Left lung (tissue), 10 donors: ENCODE results near the gene MORF4L2. TPM values are rescaled to one million over a fixed set of nuclear protein-coding genes. Genes with fewer than 3 reads are reported as not detected.

Experiments
- ATAC-seq: fragments of 200-7000 bp; cut with Tn5 transposase; one replicate; pipeline ENCODE4 v1.9.1; 2020; ENCODE audit warnings: moderate library complexity
- DNase-seq, 4 donors: peaks; one replicate each; pipeline ENCODE4 v3.0.0-alpha.2; 2013 to 2020
- H3K27ac ChIP-seq, 2 donors: fragments of 200-600 bp; sonication (generic) in 1 of 2; one replicate each; pipeline versions ENCODE4 v1.5.0 to v1.8.0; 2020 to 2021
- H3K27me3 ChIP-seq, 2 donors: fragments of 200-600 bp; sonication (generic) in 1 of 2; one replicate each; pipeline versions ENCODE4 v1.5.0 to v1.8.0; 2020 to 2021
- H3K36me3 ChIP-seq, 2 donors: fragments of 200-600 bp; sonication (generic) in 1 of 2; one replicate each; pipeline versions ENCODE4 v1.5.0 to v1.8.0; 2020 to 2021
- H3K4me1 ChIP-seq, 2 donors: fragments of 200-600 bp; one replicate each; pipeline ENCODE4 v1.8.0; 2021
- H3K4me3 ChIP-seq, 2 donors: fragments of 200-600 bp; sonication (generic) in 1 of 2; one replicate each; pipeline versions ENCODE4 v1.5.0 to v1.8.0; 2020 to 2021; ENCODE audit warnings: mild to moderate bottlenecking in 1 of 2
- H3K9me3 ChIP-seq, 2 donors: fragments of 200-600 bp; sonication (generic) in 1 of 2; one replicate each; pipeline versions ENCODE4 v1.5.0 to v1.8.0; 2020 to 2021
- intact Hi-C, 2 donors: fragments of 100-400 bp; cut with DNase I; formaldehyde crosslinking; loops; one replicate each; pipeline versions ENCODE4 v1.11.2 to v1.14.2; 2022
- polyA plus RNA-seq, 6 donors: library from polyadenylated mRNA; unstranded; fragments of 120-200 nt; gene quantifications; one replicate each; pipeline ENCODE4 v1.2.1, GENCODE V29; 2013; ENCODE audit not compliant: insufficient read length in 6 of 6
- total RNA-seq, 2 donors: library from RNA; stranded (reverse); fragmentation: NEBNext Ultra II Directional; extraction: Animal tissue kit (Norgen Biotek cat#: 25700); gene quantifications; one replicate each; pipeline ENCODE4 v1.2.1, GENCODE V29; 2021
- TF ChIP-seq, protein P1 (sequence below), 2 donors: fragments of 200-600 bp; sonication (generic) in 1 of 2; IDR thresholded peaks; one replicate each; pipeline versions ENCODE4 v1.5.0 to v1.8.0; 2021; ENCODE audit warnings: antibody characterized with exemption in 2 of 2
- donor health status: DM: no; HTN: yes; CAD: no.
- donor health status: DM: no; HTN: no; CAD: no.

Gene MORF4L2
- total and polyA plus RNA-seq, 8 donors = 274 to 340 (median 310) TPM

DNA sequence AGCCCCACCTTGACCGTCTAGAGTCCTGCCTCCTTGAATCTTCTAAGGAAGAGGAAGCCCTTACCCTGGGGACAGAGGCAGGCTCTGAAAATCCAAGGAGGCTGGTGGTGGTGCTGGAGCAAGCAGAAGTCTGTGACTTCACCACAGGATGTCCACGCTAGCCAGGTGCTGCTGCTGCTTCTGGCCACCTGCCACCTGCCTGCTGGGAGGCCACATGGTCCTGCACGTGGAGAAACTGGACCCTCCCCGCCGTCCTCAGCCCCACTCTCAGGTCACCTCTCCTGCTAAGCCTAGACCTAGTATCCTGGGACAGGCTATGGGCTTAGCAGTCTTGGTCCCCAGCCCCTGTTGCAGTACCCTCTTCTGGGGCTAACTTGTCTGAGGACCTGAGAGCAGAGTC, 40.0 kb upstream of the MORF4L2 start:
- no peaks in the 10 kb centered on the region for H3K4me1 ChIP-seq
- TF ChIP-seq, protein P1, sequence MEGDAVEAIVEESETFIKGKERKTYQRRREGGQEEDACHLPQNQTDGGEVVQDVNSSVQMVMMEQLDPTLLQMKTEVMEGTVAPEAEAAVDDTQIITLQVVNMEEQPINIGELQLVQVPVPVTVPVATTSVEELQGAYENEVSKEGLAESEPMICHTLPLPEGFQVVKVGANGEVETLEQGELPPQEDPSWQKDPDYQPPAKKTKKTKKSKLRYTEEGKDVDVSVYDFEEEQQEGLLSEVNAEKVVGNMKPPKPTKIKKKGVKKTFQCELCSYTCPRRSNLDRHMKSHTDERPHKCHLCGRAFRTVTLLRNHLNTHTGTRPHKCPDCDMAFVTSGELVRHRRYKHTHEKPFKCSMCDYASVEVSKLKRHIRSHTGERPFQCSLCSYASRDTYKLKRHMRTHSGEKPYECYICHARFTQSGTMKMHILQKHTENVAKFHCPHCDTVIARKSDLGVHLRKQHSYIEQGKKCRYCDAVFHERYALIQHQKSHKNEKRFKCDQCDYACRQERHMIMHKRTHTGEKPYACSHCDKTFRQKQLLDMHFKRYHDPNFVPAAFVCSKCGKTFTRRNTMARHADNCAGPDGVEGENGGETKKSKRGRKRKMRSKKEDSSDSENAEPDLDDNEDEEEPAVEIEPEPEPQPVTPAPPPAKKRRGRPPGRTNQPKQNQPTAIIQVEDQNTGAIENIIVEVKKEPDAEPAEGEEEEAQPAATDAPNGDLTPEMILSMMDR (IDR thresholded peaks at IDR 0.05) = no peak
- H3K27ac ChIP-seq = no peak overlapping the region
- intact Hi-C loops = no loop called here
- DNase-seq = no peak
- peaks cover 0 to 23% of the 10 kb centered on the region in 2 donors for H3K27me3 ChIP-seq
- no peak for ATAC-seq
- H3K9me3 ChIP-seq = no peaks in the 10 kb centered on the region
- no peaks in the 10 kb centered on the region for H3K36me3 ChIP-seq
- no peak overlapping the region for H3K4me3 ChIP-seq

DNA sequence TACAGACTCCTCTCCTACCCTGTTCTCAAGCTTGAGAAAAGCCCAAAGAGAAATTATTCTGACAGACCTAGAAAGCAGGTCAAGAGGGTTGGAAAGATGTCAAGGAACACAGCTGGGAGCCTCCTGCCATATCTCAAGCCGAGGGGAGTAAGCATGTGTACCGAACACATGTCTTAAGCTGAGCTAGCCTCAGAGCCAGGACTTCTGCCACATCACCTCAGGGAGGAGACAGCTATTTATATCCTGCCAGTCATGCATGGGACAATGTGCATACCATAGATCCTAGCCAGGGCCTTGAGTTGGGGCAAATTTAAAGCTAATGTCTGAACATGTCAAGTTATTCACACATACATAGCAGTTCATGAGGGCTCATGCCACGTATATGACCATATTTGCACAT, 36.0 kb upstream of the MORF4L2 start:
- H3K27me3 ChIP-seq = peaks cover 0 to 12% of the 10 kb centered on the region in 2 donors
- H3K27ac ChIP-seq = no peak overlapping the region
- no peaks in the 10 kb centered on the region for H3K9me3 ChIP-seq
- no peaks in the 10 kb centered on the region for H3K4me1 ChIP-seq
- no peaks in the 10 kb centered on the region for H3K36me3 ChIP-seq
- no peak for ATAC-seq
- TF ChIP-seq, protein P1 (IDR thresholded peaks at IDR 0.05) = no peak
- intact Hi-C loops = no loop called here
- no peak overlapping the region for H3K4me3 ChIP-seq
- no peak for DNase-seq

DNA sequence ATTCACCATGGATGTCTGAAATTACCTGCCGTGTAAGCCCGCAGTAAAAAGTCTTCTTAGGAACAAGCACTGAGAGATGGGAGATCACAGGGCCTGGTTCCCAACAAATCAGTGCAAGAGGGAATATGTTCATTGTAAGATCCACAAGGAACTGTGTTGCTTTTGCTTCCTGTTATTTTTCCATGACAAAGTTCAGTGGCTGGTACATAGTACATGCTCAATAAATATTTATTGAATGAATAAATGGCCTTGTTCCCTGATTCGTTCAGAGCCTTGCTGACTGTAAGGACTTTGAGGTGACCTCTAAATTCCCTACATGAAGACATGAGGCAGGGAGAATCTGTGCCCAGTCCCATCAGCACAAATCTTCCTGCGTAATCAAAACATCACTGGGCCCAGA, 31.6 kb upstream of the MORF4L2 start:
- ATAC-seq (no peak), DNase-seq (no peak)
- Histone ChIP-seq H3K27me3 (peaks cover 0 to 13% of the 10 kb centered on the region in 2 donors), H3K27ac (no peak overlapping the region), H3K9me3 (no peaks in the 10 kb centered on the region), H3K36me3 (no peaks in the 10 kb centered on the region), H3K4me3 (no peak overlapping the region), H3K4me1 (no peaks in the 10 kb centered on the region)
- TF ChIP-seq, protein P1 (IDR thresholded peaks at IDR 0.05) = no peak
- intact Hi-C loops = no loop called here

DNA sequence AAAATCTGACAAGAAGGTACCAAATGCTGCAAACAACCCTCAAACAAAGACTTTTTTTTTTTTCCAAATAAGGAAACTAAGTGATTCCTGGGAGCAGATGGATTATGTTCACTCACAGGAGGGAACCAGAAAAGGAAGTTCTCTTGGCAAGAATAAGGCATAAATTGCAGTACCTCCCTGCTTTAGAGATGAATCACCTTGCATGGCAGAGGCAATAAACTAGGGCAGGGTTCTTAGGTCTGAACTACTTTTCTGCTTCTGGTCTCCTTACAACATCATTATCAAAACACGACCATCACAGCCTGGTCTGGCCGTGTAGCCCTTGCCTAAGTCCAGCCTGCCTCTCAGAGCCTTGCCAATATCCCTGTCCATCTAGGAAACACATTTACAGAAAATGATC, 30.5 kb upstream of the MORF4L2 start:
- no peak for ATAC-seq
- H3K36me3 ChIP-seq = no peaks in the 10 kb centered on the region
- peaks cover 0 to 6% of the 10 kb centered on the region in 2 donors for H3K27me3 ChIP-seq
- no peak overlapping the region for H3K27ac ChIP-seq
- no peaks in the 10 kb centered on the region for H3K4me1 ChIP-seq
- intact Hi-C loops = no loop called here
- H3K9me3 ChIP-seq = no peaks in the 10 kb centered on the region
- TF ChIP-seq, protein P1 (IDR thresholded peaks at IDR 0.05) = no peak
- DNase-seq = no peak
- no peak overlapping the region for H3K4me3 ChIP-seq

DNA sequence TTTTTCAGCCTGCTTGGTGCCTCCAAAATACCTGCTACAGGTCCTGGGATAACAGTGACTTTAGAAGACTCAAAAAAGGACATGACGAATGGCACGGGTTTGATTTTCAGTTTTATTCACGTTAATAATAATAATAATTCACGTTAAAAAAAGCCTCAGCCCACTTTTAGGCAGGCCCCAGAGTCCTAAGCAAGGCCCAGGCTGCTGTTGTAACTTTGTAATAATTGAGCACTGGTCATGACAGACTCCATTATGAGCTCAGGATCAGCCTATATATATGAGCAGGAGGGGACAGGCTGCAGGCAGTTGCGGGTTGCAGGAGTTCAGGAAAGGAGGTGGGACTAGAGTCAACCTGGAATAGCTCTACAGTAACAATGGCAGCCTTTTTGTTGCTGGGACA, 24.1 kb upstream of the MORF4L2 start, which contains the start of gene TMEM31:
TSS of gene TMEM31 (plus strand) at position 301 of the 400 bp plus-strand sequence. CDS start 1,350 bp downstream, outside the sequence.
- Histone ChIP-seq H3K9me3 (no peaks in the 10 kb centered on the region), H3K4me1 (no peaks in the 10 kb centered on the region), H3K36me3 (no peaks in the 10 kb centered on the region), H3K4me3 (no peak within 1 kb of the TSS), H3K27ac (no peak within 1 kb of the TSS), H3K27me3 (no peaks in the 10 kb centered on the region)
- intact Hi-C loops = no loop called here
- ATAC-seq (no peak), DNase-seq (no peak)
- TF ChIP-seq, protein P1 (IDR thresholded peaks at IDR 0.05) = no peak
